PC-3 (cell line): ENCODE measurements around the gene PDE11A. TPM values are rescaled to one million over a fixed set of nuclear protein-coding genes. Genes with fewer than 3 reads are reported as not detected.

Experiments
- ATAC-seq: fragments of 200-7000 bp; cut with Tn5 transposase; 2 replicates; pipeline ENCODE4 v1.9.1; 2020; ENCODE audit warnings: mild to moderate bottlenecking, moderate library complexity
- BruUV-seq: library from RNA; stranded (reverse); fragments of 400-500 nt; replicated peaks from 2 replicates; lab custom pipeline; 2021; lab: Mats Ljungman, UMichigan
- CTCF ChIA-PET: fragments of 300-600 bp; sonication (Branson Sonifier 250); formaldehyde crosslinking; loops from one replicate; lab custom pipeline; 2022; ENCODE audit warnings: antibody characterized with exemption; lab: Charles Lee
- POLR2A ChIA-PET: fragments of 300-600 bp; sonication (Branson Sonifier 250); formaldehyde crosslinking; loops from one replicate; lab custom pipeline; 2022; ENCODE audit warnings: antibody characterized with exemption; ENCODE audit not compliant: unreplicated experiment; lab: Charles Lee
- DNase-seq: peaks from one replicate; pipeline ENCODE4 v3.0.0-alpha.2; 2015
- H2AFZ ChIP-seq: fragments of 300-600 bp; sonication (generic); 2 replicates; pipeline ENCODE4 v1.6.0; 2016; ENCODE audit warnings: antibody characterized with exemption, low read length
- H3F3A ChIP-seq: fragments of 300-600 bp; sonication (generic); one replicate; pipeline ENCODE4 v1.6.0; 2017; ENCODE audit warnings: antibody characterized with exemption, low read length, control low read depth, mild to moderate bottlenecking; ENCODE audit not compliant: unreplicated experiment
- H3K27ac ChIP-seq: fragments of 300-600 bp; sonication (generic); 2 replicates; pipeline ENCODE4 v1.5.1; 2016; ENCODE audit warnings: mild to moderate bottlenecking, low read length
- H3K27me3 ChIP-seq: fragments of 300-600 bp; sonication (generic); 2 replicates; pipeline ENCODE4 v1.6.1; 2016; ENCODE audit warnings: low read length, mixed read lengths
- H3K36me3 ChIP-seq: fragments of 300-600 bp; sonication (generic); 2 replicates; pipeline ENCODE4 v1.6.1; 2016; ENCODE audit warnings: low read depth, mixed run types, low read length, mixed read lengths
- H3K4me1 ChIP-seq: fragments of 300-600 bp; sonication (generic); 2 replicates; pipeline ENCODE4 v1.5.1; 2016; ENCODE audit warnings: low read length; ENCODE audit not compliant: insufficient read depth
- H3K4me2 ChIP-seq: fragments of 300-600 bp; sonication (generic); 2 replicates; pipeline ENCODE4 v1.6.0; 2016; ENCODE audit warnings: low read length
- H3K4me3 ChIP-seq: fragments of 300-600 bp; sonication (generic); 2 replicates; pipeline ENCODE4 v1.5.1; 2016; ENCODE audit warnings: mild to moderate bottlenecking, low read length, mixed read lengths
- H3K79me2 ChIP-seq: fragments of 300-600 bp; sonication (generic); 2 replicates; pipeline ENCODE4 v1.6.1; 2017; ENCODE audit warnings: low read length, mixed read lengths
- H3K9ac ChIP-seq: fragments of 300-600 bp; sonication (generic); 2 replicates; pipeline ENCODE4 v1.6.0; 2016; ENCODE audit warnings: mild to moderate bottlenecking, low read length
- H3K9me2 ChIP-seq: fragments of 300-600 bp; sonication (generic); replicated peaks from 2 replicates; pipeline ENCODE4 v1.6.1; 2016; ENCODE audit warnings: mixed run types, low read length, mixed read lengths
- H3K9me3 ChIP-seq: fragments of 300-600 bp; sonication (generic); 2 replicates; pipeline ENCODE4 v1.6.1; 2016; ENCODE audit warnings: low read length, mixed read lengths
- H4K20me1 ChIP-seq: fragments of 300-600 bp; sonication (generic); 2 replicates; pipeline ENCODE4 v1.6.1; 2016; ENCODE audit warnings: low read length, mixed read lengths
- CTCF ChIP-seq: fragments of 300-600 bp; sonication (generic); conservative IDR thresholded peaks from 2 replicates; pipeline ENCODE4 v1.5.1; 2017; ENCODE audit warnings: antibody characterized with exemption, low read depth, mild to moderate bottlenecking, low read length
- EZH2 ChIP-seq: fragments of 300-600 bp; sonication (generic); IDR thresholded peaks from one replicate; pipeline ENCODE4 v1.6.1; 2017; ENCODE audit warnings: antibody characterized with exemption, mild to moderate bottlenecking, low read length; ENCODE audit not compliant: unreplicated experiment
- EZH2phosphoT487 ChIP-seq: fragments of 300-600 bp; sonication (generic); IDR thresholded peaks from 2 replicates; pipeline ENCODE4 v1.6.1; 2018; ENCODE audit warnings: mild to moderate bottlenecking, antibody characterized with exemption, low read length, borderline replicate concordance
- intact Hi-C: fragments of 100-400 bp; cut with micrococcal nuclease; formaldehyde crosslinking; loops from 2 replicates; pipeline ENCODE4 v1.9.0; 2023
- total RNA-seq: library from RNA; depleted of rRNA; stranded (reverse); fragments of >200 nt; gene quantifications from 2 replicates; pipeline ENCODE4 v1.2.3, GENCODE V29; 2014

PDE11A gene
- total RNA-seq, 1 experiment from 2014 or later = 0.15 TPM

- Histone ChIP-seq H3K4me1 (peaks cover 9% of the 10 kb centered on the region), H3K36me3 (no peaks in the 10 kb centered on the region), H3K27ac (peak within 1 kb of the TSS; percentile 26; the same call in 1 of the 2 replicates), H3K4me2 (peak within 1 kb of the TSS; percentile 95), H3K9ac (peak within 1 kb of the TSS; percentile 73), H2AFZ (peak within 1 kb of the TSS; percentile 95), H3K79me2 (peaks cover 18% of the 10 kb centered on the region), H3K27me3 (no peaks in the 10 kb centered on the region), H3F3A (no peaks in the 10 kb centered on the region), H3K9me3 (no peaks in the 10 kb centered on the region), H4K20me1 (no peaks in the 10 kb centered on the region), H3K9me2 (no peaks in the 10 kb centered on the region), H3K4me3 (peak within 1 kb of the TSS; percentile 92)
- intact Hi-C loops = loop anchor here (1.0 kb wide), 2 partner anchors 302 to 307 kb away; no protein-coding TSS in a partner anchor
- TF ChIP-seq CTCF (peak; percentile 91), EZH2phosphoT487 (no peak)
- CTCF ChIA-PET = interaction anchor here (0.5 to 1.5 kb wide), 2 partner anchors 302 to 307 kb away, joined by 3 to 6 read pairs; no protein-coding TSS in a partner anchor
- peak; percentile 94 for DNase-seq
- BruUV-seq = TSS peak; percentile 56
- peak; percentile 94 for ATAC-seq
- POLR2A ChIA-PET = no interaction called here
These were observed 39.9 kb upstream of the PDE11A start, which contains the start of gene RBM45 for GRCh38 chr2:178112202-178113152. Gene RBM45, plus strand, starts transcription at chr2:178112437. Its CDS starts 110 bp downstream, at chr2:178112547.

- H3K9ac ChIP-seq = no peak overlapping the region
- TF ChIP-seq EZH2 = no peak
- TF ChIP-seq EZH2phosphoT487 = no peak
- no peak for TF ChIP-seq CTCF
- ChIA-PET CTCF (interaction anchor here (0.5 to 1.5 kb wide), 2 partner anchors 303 to 307 kb away, joined by 3 to 6 read pairs; no protein-coding TSS in a partner anchor), POLR2A (no interaction called here)
- H3K9me3 ChIP-seq = no peaks in the 10 kb centered on the region
- no peak overlapping the region for H3K4me3 ChIP-seq
- no peak overlapping the region for H3K27ac ChIP-seq
- no peaks in the 10 kb centered on the region for H4K20me1 ChIP-seq
- no peaks in the 10 kb centered on the region for H3K27me3 ChIP-seq
- H2AFZ ChIP-seq = peak overlapping the region; percentile 47; the same call in 1 of the 2 replicates
- peaks cover 9% of the 10 kb centered on the region for H3K4me1 ChIP-seq
- no peaks in the 10 kb centered on the region for H3F3A ChIP-seq
- peaks cover 18% of the 10 kb centered on the region for H3K79me2 ChIP-seq
- intact Hi-C loops = loop anchor here (1.0 kb wide), 2 partner anchors 303 to 308 kb away; no protein-coding TSS in a partner anchor
- no peak for DNase-seq
- H3K36me3 ChIP-seq = no peaks in the 10 kb centered on the region
- no TSS peak for BruUV-seq
- H3K4me2 ChIP-seq = no peak overlapping the region
- no peak for ATAC-seq
- H3K9me2 ChIP-seq = no peaks in the 10 kb centered on the region
These were observed 39.2 kb upstream of the PDE11A start for GRCh38 chr2:178111743-178112142.
